Stimulated activated CD8-positive, alpha-beta memory T cell treated with anti-CD3 and anti-CD28 coated beads, Interleukin-7, amount 100 ng/mL, for 48 hours (primary cell): ENCODE data around the gene NKPD1.

ENCODE experiments used
- DNase-seq, 2 donors: peaks; one replicate each; pipeline ENCODE4 v3.0.0-alpha.2; 2020; ENCODE audit warnings: low read depth in 1 of 2; ENCODE audit errors: extremely low read depth in 1 of 2

The NKPD1 gene

GRCh38 chr19:45141203-45141900, 19.4 kb downstream of the NKPD1 start:
- DNase-seq: no peak

DNA sequence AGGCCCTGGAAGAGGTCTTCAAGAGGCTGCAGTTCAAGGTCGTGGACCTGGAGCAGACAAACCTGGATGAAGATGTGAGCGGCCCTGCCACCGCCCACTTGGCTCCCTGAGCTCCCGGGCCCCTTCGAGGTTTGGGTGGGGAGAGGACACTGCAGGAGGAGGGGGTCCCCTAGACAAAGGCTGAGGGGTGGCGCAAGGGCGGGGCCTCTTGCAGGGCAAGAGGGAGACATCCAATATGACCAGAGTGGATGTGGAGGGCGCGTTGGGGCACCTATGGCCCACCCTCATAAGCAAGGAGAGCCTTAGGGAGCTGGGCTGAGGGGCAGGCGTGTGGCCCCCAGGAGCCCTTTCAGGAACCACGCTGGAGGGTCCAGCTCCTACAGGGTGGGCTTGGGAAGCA, 20.2 kb downstream of the NKPD1 start:
- DNase-seq: no peak

DNA sequence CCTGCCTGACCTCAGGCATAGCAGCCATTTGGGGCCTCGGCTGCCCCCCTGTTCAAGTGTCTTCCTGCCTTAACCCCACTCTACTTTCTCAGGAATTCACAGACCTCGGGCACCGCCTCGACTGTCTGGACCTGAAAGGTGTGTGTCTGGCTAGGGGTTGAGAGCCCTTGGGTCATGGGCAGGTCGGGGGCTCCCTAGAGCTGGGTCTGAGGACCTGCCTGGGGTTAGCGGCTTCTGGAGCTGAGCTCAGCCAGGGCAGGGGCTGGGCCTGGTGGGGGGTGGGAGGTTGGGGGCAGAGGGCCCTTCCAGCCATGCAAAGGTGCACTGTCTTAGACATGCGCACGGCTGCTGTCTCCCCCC, 20.7 kb downstream of the NKPD1 start:
- DNase-seq: no peak

DNA sequence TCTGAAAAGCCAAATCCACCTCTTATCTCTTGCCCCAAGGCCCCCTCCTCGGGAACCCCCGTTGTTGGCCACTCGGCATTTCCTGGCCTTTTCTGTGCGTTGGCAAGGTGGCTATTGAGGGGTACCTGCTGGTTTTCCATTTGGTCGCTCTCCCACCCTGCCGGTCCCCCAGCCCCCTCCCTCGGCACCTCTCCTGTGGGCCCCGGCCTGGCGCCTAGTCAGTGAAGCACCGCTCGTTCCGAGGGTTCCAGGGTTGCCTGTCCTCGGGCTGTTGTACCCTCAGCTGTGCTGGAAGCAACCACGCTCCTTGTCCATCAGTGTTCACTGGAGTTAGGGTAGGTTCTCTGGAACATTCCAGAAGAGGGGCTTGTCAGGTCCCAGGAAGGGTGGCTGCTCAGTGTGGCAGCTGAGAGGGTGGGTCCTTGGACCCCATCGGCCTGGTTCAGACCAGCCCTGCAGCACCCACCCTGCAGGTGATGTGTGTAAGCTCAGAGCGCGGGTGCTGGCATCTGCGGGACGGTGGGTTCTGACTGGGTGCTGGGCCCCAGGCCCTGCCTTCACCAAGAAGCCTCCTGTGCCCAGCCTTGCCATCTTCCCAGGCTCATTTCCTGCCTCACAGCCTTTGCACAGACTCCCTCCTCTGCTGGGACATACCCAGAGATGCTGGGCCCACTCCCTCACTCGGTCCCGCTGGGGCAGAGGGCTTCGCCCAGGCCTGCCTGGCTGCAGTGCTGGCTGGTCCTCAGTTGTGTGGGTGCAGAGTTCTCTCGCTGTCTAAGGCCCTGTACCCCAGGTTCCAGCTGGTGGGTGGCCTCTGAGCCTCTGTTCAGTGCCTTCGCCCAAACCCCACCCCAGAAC, 21.3 kb downstream of the NKPD1 start:
- DNase-seq: no peak

GRCh38 chr19:45138303-45138751, 22.5 kb downstream of the NKPD1 start:
- no peak for DNase-seq

- DNase-seq: no peak
Observed at GRCh38 chr19:45137179-45137761, 23.5 kb downstream of the NKPD1 start.

GRCh38 chr19:45136507-45137178, 24.1 kb downstream of the NKPD1 start:
- DNase-seq: no peak

GRCh38 chr19:45135176-45135885, 25.5 kb downstream of the NKPD1 start:
- no peak for DNase-seq

DNA sequence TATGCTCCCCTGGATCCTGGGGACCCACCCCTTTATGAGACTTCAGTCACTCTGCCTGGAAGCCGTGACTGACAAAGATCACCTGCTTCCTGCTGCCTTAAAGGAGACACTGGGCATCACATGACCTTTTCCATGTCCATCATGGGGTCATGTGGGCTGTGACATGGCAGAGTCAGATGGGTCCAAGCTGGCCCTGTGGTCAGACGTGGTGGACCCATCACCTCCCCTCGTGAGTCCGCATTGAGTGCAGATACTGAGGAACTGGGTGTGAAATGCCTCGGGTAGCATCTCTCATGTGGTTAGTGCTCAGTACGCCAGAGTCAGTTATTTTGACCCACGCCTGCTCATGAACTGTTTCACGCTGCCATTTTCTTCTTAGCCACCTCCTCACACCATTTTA, 27.1 kb downstream of the NKPD1 start:
- DNase-seq: no peak

GRCh38 chr19:45130888-45131615, 29.7 kb downstream of the NKPD1 start:
- DNase-seq: no peak

DNA sequence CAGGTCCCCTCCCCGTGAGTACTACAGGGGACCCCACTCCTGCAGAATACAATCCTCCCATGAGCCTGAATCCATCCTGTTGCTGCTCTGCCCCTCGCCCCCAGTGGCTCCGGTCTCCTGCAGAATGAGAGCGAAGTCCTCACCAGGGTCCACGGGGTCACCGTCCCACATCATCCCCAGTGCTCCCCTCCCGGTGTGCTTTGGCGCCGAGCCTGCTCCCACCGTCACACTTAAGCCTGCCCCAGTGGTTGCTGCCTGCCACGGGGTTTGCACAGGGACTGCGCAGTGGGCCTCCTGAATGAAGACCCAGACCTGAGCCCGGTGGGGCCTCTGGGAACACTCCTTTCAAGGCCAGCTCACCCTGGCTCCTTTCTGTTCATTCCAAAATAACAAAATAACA, 30.5 kb downstream of the NKPD1 start:
- no peak for DNase-seq

- DNase-seq: no peak
Observed at GRCh38 chr19:45128806-45129205, 32.0 kb downstream of the NKPD1 start.

DNA sequence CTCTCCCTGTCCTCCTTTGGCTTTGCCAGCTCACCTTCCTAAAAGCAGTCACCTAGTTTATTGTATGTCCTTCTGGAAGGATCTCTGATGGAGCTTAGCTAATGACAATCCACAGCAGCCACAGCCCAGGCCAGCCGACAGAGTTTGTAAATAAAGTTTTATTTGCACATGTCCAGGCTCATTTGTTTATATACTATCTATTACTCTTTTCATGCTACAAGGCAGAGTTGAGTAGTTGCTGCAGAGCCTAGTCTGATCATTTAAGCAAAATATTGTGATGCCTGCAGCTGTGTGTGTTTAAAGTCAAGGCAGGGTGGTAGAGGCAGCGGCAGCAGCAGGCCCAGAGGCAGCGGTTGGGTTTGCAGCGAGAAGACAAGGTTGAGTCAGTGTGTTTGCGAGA, 32.6 kb downstream of the NKPD1 start:
- DNase-seq: no peak

GRCh38 chr19:45126654-45127053, 34.1 kb downstream of the NKPD1 start:
- DNase-seq: no peak

DNA sequence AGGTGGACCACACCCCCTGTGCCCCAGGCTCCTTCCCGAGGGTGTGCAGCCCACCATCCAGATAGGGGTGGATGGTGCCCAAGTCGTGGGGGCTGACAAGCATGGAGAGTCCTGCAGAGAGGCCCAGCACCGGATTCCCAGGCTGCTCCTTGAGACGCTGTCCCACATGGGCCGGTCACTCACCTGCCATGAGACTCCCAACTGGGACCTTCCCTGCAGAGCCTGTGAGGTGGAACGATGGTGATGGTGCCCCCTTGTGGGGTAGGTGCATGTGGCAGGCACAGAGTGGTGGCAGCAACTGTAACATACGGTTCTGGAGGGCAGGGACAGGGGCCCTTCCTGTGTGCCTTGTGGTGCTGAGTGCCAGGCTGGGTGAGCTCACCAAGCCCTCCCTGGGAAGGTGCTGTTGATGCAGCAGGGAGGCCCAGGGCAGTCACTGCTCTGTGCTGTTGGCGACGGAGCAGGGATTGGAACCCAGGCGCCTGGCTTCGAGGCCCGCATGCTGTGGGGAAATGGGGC, 34.7 kb downstream of the NKPD1 start:
- peak in 1 of 2 donors; percentile 60 for DNase-seq

- no peak for DNase-seq
Observed at GRCh38 chr19:45125360-45125759, 35.4 kb downstream of the NKPD1 start.

DNA sequence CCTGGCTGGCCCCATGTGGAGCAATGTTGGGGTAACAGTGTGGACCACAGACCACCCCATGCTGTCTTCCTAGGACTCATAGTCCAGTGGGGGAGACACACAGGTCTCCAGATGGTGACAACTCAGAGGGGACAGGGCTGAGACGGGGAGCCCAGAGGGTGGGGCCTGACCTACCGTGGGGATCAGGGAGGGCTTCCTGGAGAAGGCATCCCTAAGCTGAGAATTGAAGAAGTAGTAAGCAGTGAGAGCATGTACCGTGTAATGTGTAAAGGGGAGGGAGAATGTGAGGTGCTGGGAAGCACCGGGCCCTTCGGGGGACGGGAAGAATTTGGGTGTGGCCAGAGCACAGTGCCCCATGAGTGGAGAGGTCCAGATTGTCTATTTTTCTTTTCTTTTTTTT, 36.8 kb downstream of the NKPD1 start:
- no peak for DNase-seq

GRCh38 chr19:45123440-45123850, 37.3 kb downstream of the NKPD1 start:
- DNase-seq: no peak

DNA sequence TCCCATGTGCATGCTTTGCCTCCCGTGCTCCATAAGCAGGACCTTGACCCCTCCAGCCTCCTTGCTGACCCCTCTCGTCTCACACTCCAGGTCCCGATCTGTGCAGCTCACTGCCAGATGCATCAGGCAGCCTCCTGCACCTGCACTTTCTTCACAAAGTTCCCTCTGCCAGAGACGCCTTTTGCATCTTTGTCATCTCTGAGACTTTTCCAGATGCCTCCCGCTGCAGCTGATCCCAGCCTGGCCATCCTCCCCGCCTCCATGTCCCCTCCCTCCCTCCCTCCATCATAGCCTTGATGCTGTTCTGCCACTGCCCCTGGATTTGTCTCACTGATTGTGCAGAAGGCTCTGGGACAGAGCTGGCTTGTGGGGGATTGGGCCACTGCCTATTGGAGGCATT, 38.0 kb downstream of the NKPD1 start:
- no peak for DNase-seq

DNA sequence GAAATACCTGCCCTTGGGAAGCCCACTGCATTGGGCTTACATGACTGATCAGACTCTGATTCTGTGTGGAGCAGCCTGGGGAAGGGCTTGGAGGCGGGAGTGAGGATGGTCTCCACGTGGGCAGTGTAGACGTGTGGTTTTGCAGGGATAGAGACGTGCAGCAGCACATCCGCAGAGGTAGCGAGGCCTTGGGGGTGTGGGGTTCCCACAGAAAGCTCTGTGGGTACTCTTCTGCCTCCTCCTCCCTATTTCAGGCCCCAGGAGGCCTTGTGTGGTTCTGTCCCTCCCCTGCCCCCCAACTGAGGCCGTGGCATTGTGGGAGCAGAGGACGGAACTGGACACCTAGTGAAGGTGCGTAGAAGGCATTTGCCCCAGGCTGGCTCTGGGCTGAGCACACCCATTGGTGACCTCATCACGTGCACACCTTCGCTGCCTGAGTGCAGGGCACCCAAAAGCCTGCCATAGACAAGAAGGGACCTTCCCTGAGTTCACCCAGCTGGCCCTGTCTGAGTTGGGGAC, 38.9 kb downstream of the NKPD1 start:
- no peak for DNase-seq
